ENCODE data around the gene ARHGEF38.

ARHGEF38 gene

GRCh38 chr4:105670684-105671083 lies 118.3 kb downstream of the ARHGEF38 start:
- TF ChIP-seq REST (IDR thresholded peaks at IDR 0.05; ENCODE audit: insufficient read depth in 1 of 2, low read depth in 2 of 2, low read length in 2 of 2) = no peak
- TF ChIP-seq POLR2AphosphoS5 (IDR thresholded peaks at IDR 0.05; ENCODE audit: low read depth, low read length) = no peak
- TF ChIP-seq TAF1 (IDR thresholded peaks at IDR 0.05; ENCODE audit: borderline replicate concordance, insufficient read depth, low read length) = no peak
- TF ChIP-seq SIN3A (IDR thresholded peaks at IDR 0.05; ENCODE audit: borderline replicate concordance, insufficient read depth, low read length) = no peak
- no peak for TF ChIP-seq FOXP2 (optimal IDR thresholded peaks at IDR 0.05; ENCODE audit: borderline replicate concordance, extremely low read depth, extremely low read length, insufficient read depth)

- TF ChIP-seq TAF1 (IDR thresholded peaks at IDR 0.05; ENCODE audit: borderline replicate concordance, insufficient read depth, low read length) (no peak), POLR2AphosphoS5 (IDR thresholded peaks at IDR 0.05; ENCODE audit: low read depth, low read length) (no peak), FOXP2 (optimal IDR thresholded peaks at IDR 0.05; ENCODE audit: borderline replicate concordance, extremely low read depth, extremely low read length, insufficient read depth) (no peak), REST (IDR thresholded peaks at IDR 0.05; ENCODE audit: insufficient read depth in 1 of 2, low read depth in 2 of 2, low read length in 2 of 2) (no peak), SIN3A (IDR thresholded peaks at IDR 0.05; ENCODE audit: borderline replicate concordance, insufficient read depth, low read length) (no peak)
Measured at GRCh38 chr4:105671301-105671700, 118.9 kb downstream of the ARHGEF38 start.

- no peak for TF ChIP-seq FOXP2 (optimal IDR thresholded peaks at IDR 0.05; ENCODE audit: borderline replicate concordance, extremely low read depth, extremely low read length, insufficient read depth)
- TF ChIP-seq SIN3A (IDR thresholded peaks at IDR 0.05; ENCODE audit: borderline replicate concordance, insufficient read depth, low read length) = no peak
- TF ChIP-seq REST (IDR thresholded peaks at IDR 0.05; ENCODE audit: insufficient read depth in 1 of 2, low read depth in 2 of 2, low read length in 2 of 2) = no peak
- TF ChIP-seq POLR2AphosphoS5 (IDR thresholded peaks at IDR 0.05; ENCODE audit: low read depth, low read length) = no peak
- TF ChIP-seq TAF1 (IDR thresholded peaks at IDR 0.05; ENCODE audit: borderline replicate concordance, insufficient read depth, low read length) = no peak
Measured at GRCh38 chr4:105674011-105674410, 121.6 kb downstream of the ARHGEF38 start.

- TF ChIP-seq SIN3A (IDR thresholded peaks at IDR 0.05; ENCODE audit: borderline replicate concordance, insufficient read depth, low read length) (no peak), POLR2AphosphoS5 (IDR thresholded peaks at IDR 0.05; ENCODE audit: low read depth, low read length) (no peak), TAF1 (IDR thresholded peaks at IDR 0.05; ENCODE audit: borderline replicate concordance, insufficient read depth, low read length) (no peak), REST (IDR thresholded peaks at IDR 0.05; ENCODE audit: insufficient read depth in 1 of 2, low read depth in 2 of 2, low read length in 2 of 2) (no peak), FOXP2 (optimal IDR thresholded peaks at IDR 0.05; ENCODE audit: borderline replicate concordance, extremely low read depth, extremely low read length, insufficient read depth) (no peak)
Measured at GRCh38 chr4:105677709-105678108, 125.3 kb downstream of the ARHGEF38 start.

- no peak for TF ChIP-seq POLR2AphosphoS5 (IDR thresholded peaks at IDR 0.05; ENCODE audit: low read depth, low read length)
Measured at GRCh38 chr4:105679186-105679585, 126.8 kb downstream of the ARHGEF38 start.
